Measurements from ENCODE around the gene GABBR2.

- TF ChIP-seq CTCF (IDR thresholded peaks at IDR 0.05): no peak
- TF ChIP-seq POLR2A (IDR thresholded peaks at IDR 0.05; ENCODE audit: low read depth): no peak
- TF ChIP-seq POLR2AphosphoS5 (IDR thresholded peaks at IDR 0.05): no peak
- no peak for TF ChIP-seq EP300 (IDR thresholded peaks at IDR 0.05)
These were observed 257.2 kb downstream of the GABBR2 start for GRCh38 chr9:98451576-98451975.
